GM23338 (cell line): Measurements from ENCODE around the gene CLEC4G. TPM values are rescaled to one million over a fixed set of nuclear protein-coding genes. Genes with fewer than 3 reads are reported as not detected.

Experiments used
- ATAC-seq: fragments of 200-7000 bp; cut with Tn5 transposase; 3 replicates; pipeline ENCODE4 v1.9.1; 2020
- DNase-seq: peaks from one replicate; pipeline ENCODE4 v3.0.0-alpha.2; 2015; ENCODE audit warnings: low spot score
- H2AFZ ChIP-seq: fragments of 200-600 bp; sonication (generic); 2 replicates; pipeline ENCODE4 v1.8.0; 2016; ENCODE audit warnings: antibody characterized with exemption, mild to moderate bottlenecking, moderate library complexity
- H3F3A ChIP-seq: fragments of 200-600 bp; sonication (generic); replicated peaks from 2 replicates; pipeline ENCODE4 v1.8.0; 2017; ENCODE audit warnings: antibody characterized with exemption, mixed run types, low read depth
- H3K27ac ChIP-seq: fragments of 200-600 bp; sonication (generic); 2 replicates; pipeline ENCODE4 v1.6.1; 2016; ENCODE audit warnings: low read depth
- H3K27me3 ChIP-seq: fragments of 200-600 bp; sonication (generic); 2 replicates; pipeline ENCODE4 v1.8.0; 2016; ENCODE audit warnings: mild to moderate bottlenecking, mixed run types, moderate library complexity; ENCODE audit not compliant: insufficient read depth
- H3K36me3 ChIP-seq: fragments of 200-600 bp; sonication (generic); 2 replicates; pipeline ENCODE4 v1.8.0; 2016; ENCODE audit warnings: mild to moderate bottlenecking; ENCODE audit not compliant: insufficient read depth
- H3K4me1 ChIP-seq: fragments of 200-600 bp; sonication (generic); 2 replicates; pipeline ENCODE4 v1.8.0; 2016; ENCODE audit warnings: mild to moderate bottlenecking, moderate library complexity; ENCODE audit not compliant: insufficient read depth
- H3K4me2 ChIP-seq: fragments of 200-600 bp; sonication (generic); 2 replicates; pipeline ENCODE4 v1.7.1; 2017; ENCODE audit warnings: mixed run types
- H3K4me3 ChIP-seq: fragments of 200-600 bp; sonication (generic); 2 replicates; pipeline ENCODE4 v1.6.1; 2016; ENCODE audit warnings: mixed run types
- H3K79me2 ChIP-seq: fragments of 200-600 bp; sonication (generic); replicated peaks from 2 replicates; pipeline ENCODE4 v1.8.0; 2017; ENCODE audit warnings: mild to moderate bottlenecking; ENCODE audit not compliant: insufficient read depth
- H3K9me2 ChIP-seq: fragments of 200-600 bp; sonication (generic); 2 replicates; pipeline ENCODE4 v1.8.0; 2017; ENCODE audit not compliant: insufficient read depth
- H4K20me1 ChIP-seq: fragments of 200-600 bp; sonication (generic); replicated peaks from 2 replicates; pipeline ENCODE4 v1.8.0; 2017; ENCODE audit warnings: mild to moderate bottlenecking; ENCODE audit not compliant: insufficient read depth
- H3K27ac Mint-ChIP-seq: 2 replicates; pipeline ENCODE4 v1.8.0; 2020; ENCODE audit warnings: inconsistent platforms, mild to moderate bottlenecking, moderate library complexity, mixed read lengths
- H3K27me3 Mint-ChIP-seq: 3 replicates; pipeline ENCODE4 v1.8.0; 2022; ENCODE audit warnings: low read depth, mild to moderate bottlenecking, moderate library complexity, mixed read lengths, inconsistent platforms; ENCODE audit not compliant: insufficient read depth, poor library complexity
- H3K36me3 Mint-ChIP-seq: 3 replicates; pipeline ENCODE4 v1.8.0; 2021; ENCODE audit warnings: low read depth, mild to moderate bottlenecking, inconsistent platforms, moderate library complexity, mixed read lengths
- H3K4me1 Mint-ChIP-seq: 3 replicates; pipeline ENCODE4 v1.8.0; 2020; ENCODE audit warnings: mild to moderate bottlenecking, inconsistent platforms, mixed read lengths
- H3K4me3 Mint-ChIP-seq: 3 replicates; pipeline ENCODE4 v1.8.0; 2021; ENCODE audit warnings: moderate library complexity, mild to moderate bottlenecking, inconsistent platforms, mixed read lengths
- H3K9me3 Mint-ChIP-seq: 3 replicates; pipeline ENCODE4 v1.8.0; 2020; ENCODE audit warnings: moderate library complexity, mild to moderate bottlenecking, inconsistent platforms, mixed read lengths
- EZH2 ChIP-seq: fragments of 200-600 bp; sonication (generic); IDR thresholded peaks from one replicate; pipeline ENCODE4 v1.8.0; 2017; ENCODE audit warnings: antibody characterized with exemption, mild to moderate bottlenecking, low read depth; ENCODE audit not compliant: unreplicated experiment
- JUNB ChIP-seq: IDR thresholded peaks from one replicate; pipeline ENCODE4 v1.6.1; 2016; ENCODE audit warnings: antibody characterized with exemption; ENCODE audit not compliant: unreplicated experiment
- POLR2AphosphoS5 ChIP-seq: IDR thresholded peaks from 2 replicates; pipeline ENCODE4 v1.6.1; 2016; ENCODE audit warnings: antibody characterized with exemption, low read depth
- STAT1 ChIP-seq: IDR thresholded peaks from one replicate; pipeline ENCODE4 v1.6.1; 2016; ENCODE audit warnings: antibody characterized with exemption; ENCODE audit not compliant: unreplicated experiment
- ZNF114 ChIP-seq: fragments of 250-450 bp; sonication (Bioruptor Pico); IDR thresholded peaks from 2 replicates; pipeline ENCODE4 v1.5.0; 2020; ENCODE audit warnings: mild to moderate bottlenecking, moderate library complexity
- polyA plus RNA-seq: library from polyadenylated mRNA; unstranded; fragments of >200 nt; fragmentation: Nextera tagmentation; extraction: Ambion mirVana; gene quantifications from 2 replicates; pipeline ENCODE4 v1.2.1, GENCODE V29; 2016
- total RNA-seq: library from RNA; depleted of rRNA; stranded (reverse); fragments of >200 nt; shearing (Covaris generic); gene quantifications from 2 replicates; pipeline ENCODE4 v1.2.3, GENCODE V29; 2014
- TF ChIP-seq, protein P1 (sequence below): fragments of 250-450 bp; sonication (Bioruptor Pico); IDR thresholded peaks from 2 replicates; pipeline ENCODE4 v1.5.0; 2020; ENCODE audit warnings: mild to moderate bottlenecking, moderate library complexity
- TF ChIP-seq, protein P2 (sequence below), 2 experiments: fragments of 200-600 bp in 1 of 2; sonication (generic) in 1 of 2; conservative IDR thresholded peaks; 2 replicates each; pipeline versions ENCODE4 v1.5.1 to v1.6.1; 2016 to 2017; ENCODE audit warnings: antibody characterized with exemption in 2 of 2, low read depth in 2 of 2, mild to moderate bottlenecking in 2 of 2, moderate library complexity in 1 of 2
- TF ChIP-seq, protein P3 (sequence below): IDR thresholded peaks from 2 replicates; pipeline ENCODE4 v1.6.1; 2016; ENCODE audit warnings: antibody characterized with exemption

The CLEC4G gene
- total and polyA plus RNA-seq, 2 experiments from 2014 or later: 0.52 to 0.65 TPM

DNA sequence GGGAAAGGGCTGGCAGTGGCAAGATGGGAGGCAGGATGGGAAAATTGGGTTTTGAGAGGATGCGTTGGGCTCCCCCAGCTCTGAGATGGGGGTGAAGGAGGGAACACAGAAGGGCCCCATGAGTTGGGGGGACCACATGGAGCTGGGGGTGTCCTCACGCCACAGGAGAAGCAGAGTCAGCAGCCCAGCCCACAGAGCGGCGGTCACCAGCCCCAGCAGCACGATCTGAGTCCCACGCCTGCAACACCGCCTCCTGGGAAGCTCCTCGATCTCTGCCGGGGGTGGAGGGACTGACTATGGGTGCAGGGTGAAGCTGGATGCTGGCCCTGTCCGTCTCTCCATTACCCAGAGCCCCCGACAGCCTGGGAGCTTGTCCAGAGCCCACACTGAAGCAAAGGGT, 33.3 kb downstream of the CLEC4G start:
- no peak overlapping the region for H3K4me3 Mint-ChIP-seq
- Histone ChIP-seq H3F3A (no peaks in the 10 kb centered on the region), H4K20me1 (no peaks in the 10 kb centered on the region), H3K4me1 (0 out of 2 replicates have a peak, but pooled peaks cover 4% of the 10 kb centered on the region), H2AFZ (peak overlapping the region; percentile 84), H3K79me2 (no peaks in the 10 kb centered on the region), H3K4me2 (peak overlapping the region; percentile 43; the same call in 1 of the 2 replicates), H3K27me3 (no peaks in the 10 kb centered on the region), H3K36me3 (no peaks in the 10 kb centered on the region), H3K9me2 (no peaks in the 10 kb centered on the region), H3K27ac (no peak overlapping the region), H3K4me3 (no peak overlapping the region)
- H3K36me3 Mint-ChIP-seq: no peaks in the 10 kb centered on the region; the same call in 2 of the 3 replicates
- H3K4me1 Mint-ChIP-seq: peaks cover 26% of the 10 kb centered on the region
- no peak overlapping the region for H3K27ac Mint-ChIP-seq
- DNase-seq (no peak), ATAC-seq (peak; percentile 49)
- peaks cover 7% of the 10 kb centered on the region for H3K27me3 Mint-ChIP-seq
- H3K9me3 Mint-ChIP-seq: no peaks in the 10 kb centered on the region; the same call in 2 of the 3 replicates
- TF ChIP-seq, protein P1, sequence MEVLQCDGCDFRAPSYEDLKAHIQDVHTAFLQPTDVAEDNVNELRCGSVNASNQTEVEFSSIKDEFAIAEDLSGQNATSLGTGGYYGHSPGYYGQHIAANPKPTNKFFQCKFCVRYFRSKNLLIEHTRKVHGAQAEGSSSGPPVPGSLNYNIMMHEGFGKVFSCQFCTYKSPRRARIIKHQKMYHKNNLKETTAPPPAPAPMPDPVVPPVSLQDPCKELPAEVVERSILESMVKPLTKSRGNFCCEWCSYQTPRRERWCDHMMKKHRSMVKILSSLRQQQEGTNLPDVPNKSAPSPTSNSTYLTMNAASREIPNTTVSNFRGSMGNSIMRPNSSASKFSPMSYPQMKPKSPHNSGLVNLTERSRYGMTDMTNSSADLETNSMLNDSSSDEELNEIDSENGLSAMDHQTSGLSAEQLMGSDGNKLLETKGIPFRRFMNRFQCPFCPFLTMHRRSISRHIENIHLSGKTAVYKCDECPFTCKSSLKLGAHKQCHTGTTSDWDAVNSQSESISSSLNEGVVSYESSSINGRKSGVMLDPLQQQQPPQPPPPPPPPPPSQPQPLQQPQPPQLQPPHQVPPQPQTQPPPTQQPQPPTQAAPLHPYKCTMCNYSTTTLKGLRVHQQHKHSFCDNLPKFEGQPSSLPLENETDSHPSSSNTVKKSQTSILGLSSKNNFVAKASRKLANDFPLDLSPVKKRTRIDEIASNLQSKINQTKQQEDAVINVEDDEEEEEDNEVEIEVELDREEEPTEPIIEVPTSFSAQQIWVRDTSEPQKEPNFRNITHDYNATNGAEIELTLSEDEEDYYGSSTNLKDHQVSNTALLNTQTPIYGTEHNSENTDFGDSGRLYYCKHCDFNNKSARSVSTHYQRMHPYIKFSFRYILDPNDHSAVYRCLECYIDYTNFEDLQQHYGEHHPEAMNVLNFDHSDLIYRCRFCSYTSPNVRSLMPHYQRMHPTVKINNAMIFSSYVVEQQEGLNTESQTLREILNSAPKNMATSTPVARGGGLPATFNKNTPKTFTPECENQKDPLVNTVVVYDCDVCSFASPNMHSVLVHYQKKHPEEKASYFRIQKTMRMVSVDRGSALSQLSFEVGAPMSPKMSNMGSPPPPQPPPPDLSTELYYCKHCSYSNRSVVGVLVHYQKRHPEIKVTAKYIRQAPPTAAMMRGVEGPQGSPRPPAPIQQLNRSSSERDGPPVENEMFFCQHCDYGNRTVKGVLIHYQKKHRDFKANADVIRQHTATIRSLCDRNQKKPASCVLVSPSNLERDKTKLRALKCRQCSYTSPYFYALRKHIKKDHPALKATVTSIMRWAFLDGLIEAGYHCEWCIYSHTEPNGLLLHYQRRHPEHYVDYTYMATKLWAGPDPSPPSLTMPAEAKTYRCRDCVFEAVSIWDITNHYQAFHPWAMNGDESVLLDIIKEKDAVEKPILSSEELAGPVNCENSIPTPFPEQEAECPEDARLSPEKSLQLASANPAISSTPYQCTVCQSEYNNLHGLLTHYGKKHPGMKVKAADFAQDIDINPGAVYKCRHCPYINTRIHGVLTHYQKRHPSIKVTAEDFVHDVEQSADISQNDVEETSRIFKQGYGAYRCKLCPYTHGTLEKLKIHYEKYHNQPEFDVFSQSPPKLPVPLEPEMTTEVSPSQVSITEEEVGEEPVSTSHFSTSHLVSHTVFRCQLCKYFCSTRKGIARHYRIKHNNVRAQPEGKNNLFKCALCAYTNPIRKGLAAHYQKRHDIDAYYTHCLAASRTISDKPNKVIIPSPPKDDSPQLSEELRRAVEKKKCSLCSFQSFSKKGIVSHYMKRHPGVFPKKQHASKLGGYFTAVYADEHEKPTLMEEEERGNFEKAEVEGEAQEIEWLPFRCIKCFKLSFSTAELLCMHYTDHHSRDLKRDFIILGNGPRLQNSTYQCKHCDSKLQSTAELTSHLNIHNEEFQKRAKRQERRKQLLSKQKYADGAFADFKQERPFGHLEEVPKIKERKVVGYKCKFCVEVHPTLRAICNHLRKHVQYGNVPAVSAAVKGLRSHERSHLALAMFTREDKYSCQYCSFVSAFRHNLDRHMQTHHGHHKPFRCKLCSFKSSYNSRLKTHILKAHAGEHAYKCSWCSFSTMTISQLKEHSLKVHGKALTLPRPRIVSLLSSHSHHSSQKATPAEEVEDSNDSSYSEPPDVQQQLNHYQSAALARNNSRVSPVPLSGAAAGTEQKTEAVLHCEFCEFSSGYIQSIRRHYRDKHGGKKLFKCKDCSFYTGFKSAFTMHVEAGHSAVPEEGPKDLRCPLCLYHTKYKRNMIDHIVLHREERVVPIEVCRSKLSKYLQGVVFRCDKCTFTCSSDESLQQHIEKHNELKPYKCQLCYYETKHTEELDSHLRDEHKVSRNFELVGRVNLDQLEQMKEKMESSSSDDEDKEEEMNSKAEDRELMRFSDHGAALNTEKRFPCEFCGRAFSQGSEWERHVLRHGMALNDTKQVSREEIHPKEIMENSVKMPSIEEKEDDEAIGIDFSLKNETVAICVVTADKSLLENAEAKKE (CRISPR knock-in tag): no peak
- TF ChIP-seq, protein P2, sequence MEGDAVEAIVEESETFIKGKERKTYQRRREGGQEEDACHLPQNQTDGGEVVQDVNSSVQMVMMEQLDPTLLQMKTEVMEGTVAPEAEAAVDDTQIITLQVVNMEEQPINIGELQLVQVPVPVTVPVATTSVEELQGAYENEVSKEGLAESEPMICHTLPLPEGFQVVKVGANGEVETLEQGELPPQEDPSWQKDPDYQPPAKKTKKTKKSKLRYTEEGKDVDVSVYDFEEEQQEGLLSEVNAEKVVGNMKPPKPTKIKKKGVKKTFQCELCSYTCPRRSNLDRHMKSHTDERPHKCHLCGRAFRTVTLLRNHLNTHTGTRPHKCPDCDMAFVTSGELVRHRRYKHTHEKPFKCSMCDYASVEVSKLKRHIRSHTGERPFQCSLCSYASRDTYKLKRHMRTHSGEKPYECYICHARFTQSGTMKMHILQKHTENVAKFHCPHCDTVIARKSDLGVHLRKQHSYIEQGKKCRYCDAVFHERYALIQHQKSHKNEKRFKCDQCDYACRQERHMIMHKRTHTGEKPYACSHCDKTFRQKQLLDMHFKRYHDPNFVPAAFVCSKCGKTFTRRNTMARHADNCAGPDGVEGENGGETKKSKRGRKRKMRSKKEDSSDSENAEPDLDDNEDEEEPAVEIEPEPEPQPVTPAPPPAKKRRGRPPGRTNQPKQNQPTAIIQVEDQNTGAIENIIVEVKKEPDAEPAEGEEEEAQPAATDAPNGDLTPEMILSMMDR (conservative IDR thresholded peaks at IDR 0.05; ENCODE audit: low read depth in 2 of 2): no peak
- TF ChIP-seq STAT1 (no peak), POLR2AphosphoS5 (no peak), EZH2 (no peak), JUNB (no peak), ZNF114 (CRISPR knock-in tag) (no peak)
- TF ChIP-seq, protein P3, sequence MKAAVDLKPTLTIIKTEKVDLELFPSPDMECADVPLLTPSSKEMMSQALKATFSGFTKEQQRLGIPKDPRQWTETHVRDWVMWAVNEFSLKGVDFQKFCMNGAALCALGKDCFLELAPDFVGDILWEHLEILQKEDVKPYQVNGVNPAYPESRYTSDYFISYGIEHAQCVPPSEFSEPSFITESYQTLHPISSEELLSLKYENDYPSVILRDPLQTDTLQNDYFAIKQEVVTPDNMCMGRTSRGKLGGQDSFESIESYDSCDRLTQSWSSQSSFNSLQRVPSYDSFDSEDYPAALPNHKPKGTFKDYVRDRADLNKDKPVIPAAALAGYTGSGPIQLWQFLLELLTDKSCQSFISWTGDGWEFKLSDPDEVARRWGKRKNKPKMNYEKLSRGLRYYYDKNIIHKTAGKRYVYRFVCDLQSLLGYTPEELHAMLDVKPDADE: no peak
